Gastroesophageal sphincter (tissue), 3 donors: Measurements from ENCODE around the gene ALPG.

Experiments
- POLR2A ChIP-seq, 2 donors: fragments of 450-650 bp; IDR thresholded peaks; one replicate each; pipeline ENCODE4 v1.6.1; 2017; ENCODE audit warnings: antibody characterized with exemption in 2 of 2, mild to moderate bottlenecking in 2 of 2, moderate library complexity in 1 of 2
- POLR2AphosphoS5 ChIP-seq: sonication (generic); formaldehyde crosslinking; IDR thresholded peaks from one replicate; pipeline ENCODE4 v1.6.1; 2017; ENCODE audit warnings: antibody characterized with exemption
- TF ChIP-seq, protein P1 (sequence below), 4 experiments: fragments of 200-600 bp in 2 of 4; fragments of 450-650 bp in 2 of 4; sonication (generic) in 1 of 4; IDR thresholded peaks; one replicate each; pipeline ENCODE4 v1.5.1; 2017 to 2019; ENCODE audit warnings: antibody characterized with exemption in 4 of 4, mild to moderate bottlenecking in 2 of 4, moderate library complexity in 2 of 4

DNA sequence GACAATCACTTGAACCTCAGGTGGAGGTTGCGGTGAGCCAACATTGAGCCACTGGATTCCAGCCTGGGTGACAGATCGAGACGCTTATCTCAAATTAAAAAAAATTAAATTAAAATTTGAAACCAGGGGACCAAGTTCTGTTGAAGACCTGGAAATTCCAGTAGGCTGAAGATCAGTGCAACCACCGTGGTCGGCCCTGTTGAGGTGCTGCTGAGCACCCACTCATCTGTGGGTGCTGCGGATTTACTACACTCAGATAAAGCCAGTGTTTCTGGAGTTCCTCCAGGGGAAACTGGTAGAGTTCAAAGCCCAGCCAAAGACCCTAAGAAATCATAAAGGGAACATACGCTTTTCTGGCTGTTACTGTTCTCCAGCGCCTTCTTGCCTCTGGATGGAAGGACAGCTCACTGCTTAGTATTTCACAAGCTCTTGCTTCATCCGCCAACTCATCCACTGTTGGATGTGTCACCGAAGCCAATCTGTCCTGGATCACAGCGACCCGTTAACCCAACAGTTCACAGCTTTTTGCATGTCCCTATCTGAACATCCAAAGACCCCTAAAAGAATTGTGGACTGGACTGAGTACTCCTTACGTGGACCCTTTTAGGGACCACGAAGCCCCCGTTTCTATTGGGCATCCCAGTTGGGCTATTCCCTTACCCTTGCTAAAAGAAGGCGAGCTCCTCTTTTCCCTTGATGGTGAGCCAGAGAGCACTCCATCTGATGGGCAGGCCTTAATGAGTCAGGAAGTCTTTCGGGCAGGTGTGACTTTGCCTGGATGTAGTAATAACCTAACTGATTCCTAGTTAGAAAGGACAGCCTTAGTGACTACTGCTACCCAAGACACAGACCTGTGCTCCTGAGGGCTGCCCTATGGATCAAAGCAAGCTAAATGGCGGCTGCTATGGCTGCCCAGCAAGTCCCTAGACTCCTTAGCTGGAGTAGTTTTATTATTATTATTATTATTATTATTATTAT, 34.1 kb upstream of the ALPG start:
- TF ChIP-seq, protein P1, sequence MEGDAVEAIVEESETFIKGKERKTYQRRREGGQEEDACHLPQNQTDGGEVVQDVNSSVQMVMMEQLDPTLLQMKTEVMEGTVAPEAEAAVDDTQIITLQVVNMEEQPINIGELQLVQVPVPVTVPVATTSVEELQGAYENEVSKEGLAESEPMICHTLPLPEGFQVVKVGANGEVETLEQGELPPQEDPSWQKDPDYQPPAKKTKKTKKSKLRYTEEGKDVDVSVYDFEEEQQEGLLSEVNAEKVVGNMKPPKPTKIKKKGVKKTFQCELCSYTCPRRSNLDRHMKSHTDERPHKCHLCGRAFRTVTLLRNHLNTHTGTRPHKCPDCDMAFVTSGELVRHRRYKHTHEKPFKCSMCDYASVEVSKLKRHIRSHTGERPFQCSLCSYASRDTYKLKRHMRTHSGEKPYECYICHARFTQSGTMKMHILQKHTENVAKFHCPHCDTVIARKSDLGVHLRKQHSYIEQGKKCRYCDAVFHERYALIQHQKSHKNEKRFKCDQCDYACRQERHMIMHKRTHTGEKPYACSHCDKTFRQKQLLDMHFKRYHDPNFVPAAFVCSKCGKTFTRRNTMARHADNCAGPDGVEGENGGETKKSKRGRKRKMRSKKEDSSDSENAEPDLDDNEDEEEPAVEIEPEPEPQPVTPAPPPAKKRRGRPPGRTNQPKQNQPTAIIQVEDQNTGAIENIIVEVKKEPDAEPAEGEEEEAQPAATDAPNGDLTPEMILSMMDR (IDR thresholded peaks at IDR 0.05) = no peak
- no peak for TF ChIP-seq POLR2A (IDR thresholded peaks at IDR 0.05)
- no peak for TF ChIP-seq POLR2AphosphoS5
